Measurements from ENCODE around the gene BCL2L14.

- no peak for TF ChIP-seq SUZ12 (IDR thresholded peaks at IDR 0.05)
- TF ChIP-seq NFRKB (IDR thresholded peaks at IDR 0.05): no peak
- TF ChIP-seq FOXA1 (IDR thresholded peaks at IDR 0.05): no peak
- TF ChIP-seq FOXK2 (IDR thresholded peaks at IDR 0.05): no peak
- TF ChIP-seq ELF4 (IDR thresholded peaks at IDR 0.05): no peak
- no peak for TF ChIP-seq BHLHE40 (IDR thresholded peaks at IDR 0.05; ENCODE audit: borderline replicate concordance)
- no peak for TF ChIP-seq LEF1 (IDR thresholded peaks at IDR 0.05; ENCODE audit: borderline replicate concordance)
- no peak for TF ChIP-seq ZNF384 (IDR thresholded peaks at IDR 0.05)
- TF ChIP-seq HDGF (IDR thresholded peaks at IDR 0.05; ENCODE audit: borderline replicate concordance): no peak
- no peak for TF ChIP-seq TARDBP (IDR thresholded peaks at IDR 0.05)
- TF ChIP-seq SP1 (IDR thresholded peaks at IDR 0.05): no peak
- no peak for TF ChIP-seq ARNT (IDR thresholded peaks at IDR 0.05)
These were observed 22.5 kb upstream of the BCL2L14 start for GRCh38 chr12:12048266-12048665.
